ENCODE results near the gene DOCK6. TPM values are rescaled to one million over a fixed set of nuclear protein-coding genes. Genes with fewer than 3 reads are reported as not detected.

Gene DOCK6
- total RNA-seq, 1 donor from 2014 or later, result 43.2 TPM

GRCh38 chr19:11223200-11223599 is 39.1 kb downstream of the DOCK6 start:
- Histone ChIP-seq H3K27me3 (ENCODE audit: low read depth) (no peaks in the 10 kb centered on the region), H3K4me1 (no peaks in the 10 kb centered on the region), H3K36me3 (peaks cover 77% of the 10 kb centered on the region), H3K4me3 (no peak overlapping the region), H3K27ac (replicated peaks) (no peak overlapping the region), H3K9me3 (replicated peaks) (peaks cover 11% of the 10 kb centered on the region)
- TF ChIP-seq, protein P1, sequence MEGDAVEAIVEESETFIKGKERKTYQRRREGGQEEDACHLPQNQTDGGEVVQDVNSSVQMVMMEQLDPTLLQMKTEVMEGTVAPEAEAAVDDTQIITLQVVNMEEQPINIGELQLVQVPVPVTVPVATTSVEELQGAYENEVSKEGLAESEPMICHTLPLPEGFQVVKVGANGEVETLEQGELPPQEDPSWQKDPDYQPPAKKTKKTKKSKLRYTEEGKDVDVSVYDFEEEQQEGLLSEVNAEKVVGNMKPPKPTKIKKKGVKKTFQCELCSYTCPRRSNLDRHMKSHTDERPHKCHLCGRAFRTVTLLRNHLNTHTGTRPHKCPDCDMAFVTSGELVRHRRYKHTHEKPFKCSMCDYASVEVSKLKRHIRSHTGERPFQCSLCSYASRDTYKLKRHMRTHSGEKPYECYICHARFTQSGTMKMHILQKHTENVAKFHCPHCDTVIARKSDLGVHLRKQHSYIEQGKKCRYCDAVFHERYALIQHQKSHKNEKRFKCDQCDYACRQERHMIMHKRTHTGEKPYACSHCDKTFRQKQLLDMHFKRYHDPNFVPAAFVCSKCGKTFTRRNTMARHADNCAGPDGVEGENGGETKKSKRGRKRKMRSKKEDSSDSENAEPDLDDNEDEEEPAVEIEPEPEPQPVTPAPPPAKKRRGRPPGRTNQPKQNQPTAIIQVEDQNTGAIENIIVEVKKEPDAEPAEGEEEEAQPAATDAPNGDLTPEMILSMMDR (IDR thresholded peaks at IDR 0.05; ENCODE audit: borderline replicate concordance), result no peak
- intact Hi-C loops (cut with micrococcal nuclease), result no loop called here
- DNase-seq, result no peak

GRCh38 chr19:11221082-11221598 is 41.2 kb downstream of the DOCK6 start:
- H3K36me3 ChIP-seq, result peaks cover 78% of the 10 kb centered on the region

DNA sequence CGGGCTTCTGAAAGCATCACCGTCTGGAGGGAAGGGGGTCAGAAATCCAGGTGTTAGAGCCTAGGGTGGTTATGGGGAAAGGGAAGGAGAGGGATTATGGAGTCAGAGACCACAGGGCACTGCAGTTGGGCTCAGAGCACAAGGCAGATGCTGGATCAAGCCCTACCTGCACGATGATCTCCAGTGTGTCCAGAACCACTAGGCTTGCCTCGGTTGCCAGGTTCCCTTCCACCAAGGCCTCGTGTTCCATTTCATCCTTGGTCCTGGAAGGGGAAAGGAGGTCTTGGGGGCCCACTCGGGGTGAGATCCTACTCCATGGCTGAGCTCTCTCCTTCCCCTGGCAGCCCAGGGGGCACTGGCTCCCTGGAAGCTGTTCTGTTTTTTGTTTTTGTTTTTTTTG is 47.9 kb downstream of the DOCK6 start:
- DNase-seq, result no peak
- no peaks in the 10 kb centered on the region for H3K4me1 ChIP-seq
- H3K4me3 ChIP-seq, result no peak overlapping the region
- TF ChIP-seq, protein P1 (IDR thresholded peaks at IDR 0.05; ENCODE audit: borderline replicate concordance), result no peak
- no peaks in the 10 kb centered on the region for H3K9me3 ChIP-seq (replicated peaks)
- intact Hi-C loops (cut with micrococcal nuclease), result no loop called here
- peaks cover 70% of the 10 kb centered on the region for H3K36me3 ChIP-seq
- H3K27me3 ChIP-seq (ENCODE audit: low read depth), result no peaks in the 10 kb centered on the region
- H3K27ac ChIP-seq (replicated peaks), result no peak overlapping the region

More at GRCh38 chr19:11221082-11221598, 41.2 kb downstream of the DOCK6 start:
- TF ChIP-seq, protein P1 (IDR thresholded peaks at IDR 0.05; ENCODE audit: borderline replicate concordance), result no peak
- no peak overlapping the region for H3K4me3 ChIP-seq
- no peaks in the 10 kb centered on the region for H3K27me3 ChIP-seq (ENCODE audit: low read depth)
- peaks cover 11% of the 10 kb centered on the region for H3K9me3 ChIP-seq (replicated peaks)
- intact Hi-C loops (cut with micrococcal nuclease), result no loop called here
- H3K27ac ChIP-seq (replicated peaks), result no peak overlapping the region
- H3K4me1 ChIP-seq, result no peaks in the 10 kb centered on the region
- DNase-seq, result no peak

- TF ChIP-seq, protein P1 (IDR thresholded peaks at IDR 0.05; ENCODE audit: borderline replicate concordance), result no peak
- no peaks in the 10 kb centered on the region for H3K4me1 ChIP-seq
- H3K36me3 ChIP-seq, result peaks cover 79% of the 10 kb centered on the region
- DNase-seq, result no peak
- H3K9me3 ChIP-seq (replicated peaks), result no peaks in the 10 kb centered on the region
- H3K4me3 ChIP-seq, result no peak overlapping the region
- H3K27ac ChIP-seq (replicated peaks), result no peak overlapping the region
- intact Hi-C loops (cut with micrococcal nuclease), result no loop called here
- no peaks in the 10 kb centered on the region for H3K27me3 ChIP-seq (ENCODE audit: low read depth)
Observed at GRCh38 chr19:11210656-11210928, 51.7 kb downstream of the DOCK6 start.

DNA sequence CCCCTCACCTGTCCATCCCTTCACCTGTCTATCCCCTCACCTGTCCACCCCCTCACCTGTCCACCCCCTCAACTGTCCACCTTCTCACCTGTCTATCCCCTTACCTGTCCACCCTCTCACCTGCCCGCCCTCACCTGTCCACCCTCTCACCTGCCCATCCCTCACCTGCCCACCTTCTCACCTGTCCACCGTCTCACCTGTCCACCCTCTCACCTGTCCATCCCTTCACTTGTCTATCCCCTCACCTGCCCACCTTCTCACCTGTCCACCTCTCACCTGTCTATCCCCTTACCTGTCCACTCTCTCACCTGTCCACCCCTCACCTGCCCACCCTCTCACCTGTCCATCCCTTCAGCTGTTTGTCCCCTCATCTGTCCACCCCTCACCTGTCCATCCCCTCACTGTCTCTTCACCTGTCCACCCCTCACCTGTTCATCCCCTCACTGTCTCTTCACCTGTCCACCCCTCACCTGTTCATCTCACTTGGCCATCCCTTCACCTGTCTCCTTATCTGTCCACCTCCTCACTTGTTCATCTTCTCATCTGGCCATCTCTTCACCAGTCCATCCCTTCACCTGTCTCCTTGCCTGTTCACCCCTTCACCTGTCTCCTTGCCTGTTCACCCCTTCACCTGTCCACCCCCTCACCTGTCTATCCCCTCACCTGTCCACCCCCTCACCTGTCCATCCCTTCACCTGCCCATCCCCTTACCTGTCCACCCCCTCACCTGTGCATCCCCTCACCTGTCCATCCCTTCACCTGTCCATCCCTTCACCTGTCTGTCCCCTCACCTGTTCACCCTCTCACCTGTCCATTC is 52.3 kb downstream of the DOCK6 start:
- H3K27me3 ChIP-seq (ENCODE audit: low read depth), result no peaks in the 10 kb centered on the region
- H3K4me1 ChIP-seq, result peaks cover 5% of the 10 kb centered on the region
- DNase-seq, result no peak
- TF ChIP-seq, protein P1 (IDR thresholded peaks at IDR 0.05; ENCODE audit: borderline replicate concordance), result no peak
- intact Hi-C loops (cut with micrococcal nuclease), result no loop called here
- H3K9me3 ChIP-seq (replicated peaks), result no peaks in the 10 kb centered on the region
- peaks cover 74% of the 10 kb centered on the region for H3K36me3 ChIP-seq
- no peak overlapping the region for H3K27ac ChIP-seq (replicated peaks)
- no peak overlapping the region for H3K4me3 ChIP-seq

Data from left ventricle myocardium inferior (tissue), 1 donor.